ENCODE measurements around the gene FBXO24.

FBXO24 gene

GRCh38 chr7:100642534-100642907 is 56.4 kb downstream of the FBXO24 start (continued):
- TF ChIP-seq, protein P1, sequence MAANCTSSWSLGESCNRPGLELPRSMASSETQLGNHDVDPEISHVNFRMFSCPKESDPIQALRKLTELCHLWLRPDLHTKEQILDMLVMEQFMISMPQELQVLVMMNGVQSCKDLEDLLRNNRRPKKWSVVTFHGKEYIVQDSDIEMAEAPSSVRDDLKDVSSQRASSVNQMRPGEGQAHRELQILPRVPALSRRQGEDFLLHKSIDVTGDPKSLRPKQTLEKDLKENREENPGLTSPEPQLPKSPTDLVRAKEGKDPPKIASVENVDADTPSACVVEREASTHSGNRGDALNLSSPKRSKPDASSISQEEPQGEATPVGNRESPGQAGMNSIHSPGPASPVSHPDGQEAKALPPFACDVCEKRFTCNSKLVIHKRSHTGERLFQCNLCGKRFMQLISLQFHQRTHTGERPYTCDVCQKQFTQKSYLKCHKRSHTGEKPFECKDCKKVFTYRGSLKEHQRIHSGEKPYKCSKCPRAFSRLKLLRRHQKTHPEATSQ (tag by site-specific recombination; IDR thresholded peaks at IDR 0.05), result no peak
- TF ChIP-seq, protein P2, sequence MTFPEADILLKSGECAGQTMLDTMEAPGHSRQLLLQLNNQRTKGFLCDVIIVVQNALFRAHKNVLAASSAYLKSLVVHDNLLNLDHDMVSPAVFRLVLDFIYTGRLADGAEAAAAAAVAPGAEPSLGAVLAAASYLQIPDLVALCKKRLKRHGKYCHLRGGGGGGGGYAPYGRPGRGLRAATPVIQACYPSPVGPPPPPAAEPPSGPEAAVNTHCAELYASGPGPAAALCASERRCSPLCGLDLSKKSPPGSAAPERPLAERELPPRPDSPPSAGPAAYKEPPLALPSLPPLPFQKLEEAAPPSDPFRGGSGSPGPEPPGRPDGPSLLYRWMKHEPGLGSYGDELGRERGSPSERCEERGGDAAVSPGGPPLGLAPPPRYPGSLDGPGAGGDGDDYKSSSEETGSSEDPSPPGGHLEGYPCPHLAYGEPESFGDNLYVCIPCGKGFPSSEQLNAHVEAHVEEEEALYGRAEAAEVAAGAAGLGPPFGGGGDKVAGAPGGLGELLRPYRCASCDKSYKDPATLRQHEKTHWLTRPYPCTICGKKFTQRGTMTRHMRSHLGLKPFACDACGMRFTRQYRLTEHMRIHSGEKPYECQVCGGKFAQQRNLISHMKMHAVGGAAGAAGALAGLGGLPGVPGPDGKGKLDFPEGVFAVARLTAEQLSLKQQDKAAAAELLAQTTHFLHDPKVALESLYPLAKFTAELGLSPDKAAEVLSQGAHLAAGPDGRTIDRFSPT (tag by site-specific recombination; IDR thresholded peaks at IDR 0.05), result peak; percentile 49; the same call in 1 of the 2 replicates
- TF ChIP-seq, protein P3, sequence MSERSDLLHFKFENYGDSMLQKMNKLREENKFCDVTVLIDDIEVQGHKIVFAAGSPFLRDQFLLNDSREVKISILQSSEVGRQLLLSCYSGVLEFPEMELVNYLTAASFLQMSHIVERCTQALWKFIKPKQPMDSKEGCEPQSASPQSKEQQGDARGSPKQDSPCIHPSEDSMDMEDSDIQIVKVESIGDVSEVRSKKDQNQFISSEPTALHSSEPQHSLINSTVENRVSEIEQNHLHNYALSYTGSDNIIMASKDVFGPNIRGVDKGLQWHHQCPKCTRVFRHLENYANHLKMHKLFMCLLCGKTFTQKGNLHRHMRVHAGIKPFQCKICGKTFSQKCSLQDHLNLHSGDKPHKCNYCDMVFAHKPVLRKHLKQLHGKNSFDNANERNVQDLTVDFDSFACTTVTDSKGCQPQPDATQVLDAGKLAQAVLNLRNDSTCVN (tag by site-specific recombination; optimal IDR thresholded peaks at IDR 0.05), result no peak
- TF ChIP-seq ZNF341 (tag by site-specific recombination; IDR thresholded peaks at IDR 0.05; ENCODE audit: low read depth), result no peak
- no peak for TF ChIP-seq ZBTB10 (tag by site-specific recombination; IDR thresholded peaks at IDR 0.05)
- no peak for TF ChIP-seq ZNF221 (tag by site-specific recombination; IDR thresholded peaks at IDR 0.05; ENCODE audit: borderline replicate concordance)
- TF ChIP-seq SP3 (tag by site-specific recombination; IDR thresholded peaks at IDR 0.05), result peak; percentile 65
- no peak for TF ChIP-seq PBX3 (CRISPR knock-in tag; IDR thresholded peaks at IDR 0.05)
- TF ChIP-seq PATZ1 (tag by site-specific recombination; IDR thresholded peaks at IDR 0.05), result 0 out of 2 replicates have a peak, but pooled peaks have one; percentile 26
- no peak for TF ChIP-seq WT1 (tag by site-specific recombination; IDR thresholded peaks at IDR 0.05)
- no peak for TF ChIP-seq ZNF585B (tag by site-specific recombination; IDR thresholded peaks at IDR 0.05)
- TF ChIP-seq ZNF629 (tag by site-specific recombination; IDR thresholded peaks at IDR 0.05), result no peak
- no peak for TF ChIP-seq ZNF571 (tag by site-specific recombination; IDR thresholded peaks at IDR 0.05)
- peak; percentile 41; the same call in 1 of the 2 replicates for TF ChIP-seq KLF8 (tag by site-specific recombination; IDR thresholded peaks at IDR 0.05)
- TF ChIP-seq KLF9 (tag by site-specific recombination; IDR thresholded peaks at IDR 0.05; ENCODE audit: low read depth), result peak; percentile 72
- TF ChIP-seq ZNF37A (tag by site-specific recombination; IDR thresholded peaks at IDR 0.05), result no peak
- TF ChIP-seq ZNF621 (tag by site-specific recombination; IDR thresholded peaks at IDR 0.05), result no peak
- no peak for TF ChIP-seq FEZF1 (tag by site-specific recombination; IDR thresholded peaks at IDR 0.05)
- no peak for TF ChIP-seq ZXDB (tag by site-specific recombination; IDR thresholded peaks at IDR 0.05)
- no peak for TF ChIP-seq ZNF830 (tag by site-specific recombination; IDR thresholded peaks at IDR 0.05; ENCODE audit: low read depth)
- TF ChIP-seq TCF7L2 (IDR thresholded peaks at IDR 0.05; ENCODE audit: borderline replicate concordance, low read depth, low read length), result no peak
- TF ChIP-seq ZNF791 (tag by site-specific recombination; IDR thresholded peaks at IDR 0.05), result no peak
- TF ChIP-seq ZBTB17 (tag by site-specific recombination; IDR thresholded peaks at IDR 0.05), result no peak
- no peak for TF ChIP-seq ZNF514 (tag by site-specific recombination; IDR thresholded peaks at IDR 0.05)
- no peak for TF ChIP-seq ZFP41 (tag by site-specific recombination; IDR thresholded peaks at IDR 0.05; ENCODE audit: borderline replicate concordance)
- TF ChIP-seq ZNF184 (tag by site-specific recombination; IDR thresholded peaks at IDR 0.05), result no peak
- no peak for TF ChIP-seq ZNF211 (tag by site-specific recombination; IDR thresholded peaks at IDR 0.05; ENCODE audit: low read depth)
- no peak for TF ChIP-seq ZNF133 (tag by site-specific recombination; IDR thresholded peaks at IDR 0.05)
- no peak for TF ChIP-seq HOXD13 (CRISPR knock-in tag; IDR thresholded peaks at IDR 0.05; ENCODE audit: borderline replicate concordance)
- no peak for TF ChIP-seq ZNF433 (tag by site-specific recombination; IDR thresholded peaks at IDR 0.05; ENCODE audit: low read depth)
- no peak for TF ChIP-seq HOXA7 (CRISPR knock-in tag; IDR thresholded peaks at IDR 0.05; ENCODE audit: borderline replicate concordance)
- TF ChIP-seq ZNF24 (tag by site-specific recombination; IDR thresholded peaks at IDR 0.05), result no peak
